WTC11 (cell line): ENCODE results near the gene FAU. TPM values are rescaled to one million over a fixed set of nuclear protein-coding genes. Genes with fewer than 3 reads are reported as not detected.

Experiments
- ATAC-seq: fragments of 200-7000 bp; cut with Tn5 transposase; 2 replicates; pipeline ENCODE4 v1.10.0; 2021; ENCODE audit warnings: mild to moderate bottlenecking, moderate library complexity
- CTCF ChIA-PET: fragments of 300-600 bp; sonication (Branson Sonifier 250); formaldehyde crosslinking; loops from one replicate; lab custom pipeline; 2021; ENCODE audit warnings: antibody characterized with exemption; lab: Charles Lee
- POLR2A ChIA-PET: fragments of 350-600 bp; sonication (Branson Sonifier 250); formaldehyde crosslinking; loops from one replicate; lab custom pipeline; 2021; ENCODE audit warnings: antibody characterized with exemption; lab: Charles Lee
- DNase-seq: peaks from one replicate; pipeline ENCODE4 v3.0.0; 2021; ENCODE audit warnings: low spot score
- H3K27ac Mint-ChIP-seq: 2 replicates; pipeline ENCODE4 v1.8.0; 2021; ENCODE audit warnings: mixed read lengths
- H3K27me3 Mint-ChIP-seq: 2 replicates; pipeline ENCODE4 v1.8.0; 2021; ENCODE audit warnings: low read depth, mild to moderate bottlenecking, moderate library complexity, mixed read lengths
- H3K36me3 Mint-ChIP-seq: 2 replicates; pipeline ENCODE4 v1.8.0; 2021; ENCODE audit warnings: mixed read lengths
- H3K4me1 Mint-ChIP-seq: 2 replicates; pipeline ENCODE4 v1.8.0; 2022; ENCODE audit warnings: mixed read lengths
- H3K4me3 Mint-ChIP-seq: 2 replicates; pipeline ENCODE4 v1.8.0; 2021; ENCODE audit warnings: mild to moderate bottlenecking, moderate library complexity, mixed read lengths
- H3K9me3 Mint-ChIP-seq: 2 replicates; pipeline ENCODE4 v1.8.0; 2021; ENCODE audit warnings: mixed read lengths
- CREM ChIP-seq: sonication (generic); formaldehyde crosslinking; IDR thresholded peaks from 2 replicates; pipeline ENCODE4 v1.8.1; 2022; ENCODE audit warnings: mild to moderate bottlenecking, missing genetic modification reagents, moderate library complexity
- JUN ChIP-seq: sonication (generic); formaldehyde crosslinking; IDR thresholded peaks from 2 replicates; pipeline ENCODE4 v1.8.0; 2023; ENCODE audit warnings: mild to moderate bottlenecking, missing genetic modification reagents
- KAT7 ChIP-seq: sonication (generic); formaldehyde crosslinking; IDR thresholded peaks from 2 replicates; pipeline ENCODE4 v1.8.1; 2023; ENCODE audit warnings: missing genetic modification reagents, mild to moderate bottlenecking, borderline replicate concordance
- NFE2L1 ChIP-seq: sonication (generic); formaldehyde crosslinking; IDR thresholded peaks from 2 replicates; pipeline ENCODE4 v1.8.1; 2023; ENCODE audit warnings: missing genetic modification reagents
- PRRX2 ChIP-seq: fragments of 250-450 bp; sonication (Bioruptor Pico); IDR thresholded peaks from 2 replicates; pipeline ENCODE4 v1.8.0; 2021; ENCODE audit warnings: mild to moderate bottlenecking
- RELA ChIP-seq: sonication (generic); formaldehyde crosslinking; IDR thresholded peaks from 2 replicates; pipeline ENCODE4 v1.8.1; 2022; ENCODE audit warnings: missing genetic modification reagents, mild to moderate bottlenecking, borderline replicate concordance
- RORB ChIP-seq: fragments of 250-450 bp; sonication (Bioruptor Pico); IDR thresholded peaks from 2 replicates; pipeline ENCODE4 v1.9.0; 2021; ENCODE audit warnings: mild to moderate bottlenecking
- SMAD4 ChIP-seq: sonication (generic); formaldehyde crosslinking; IDR thresholded peaks from 2 replicates; pipeline ENCODE4 v1.8.0; 2022; ENCODE audit warnings: mild to moderate bottlenecking, missing genetic modification reagents
- TCF7 ChIP-seq: sonication (generic); formaldehyde crosslinking; IDR thresholded peaks from 2 replicates; pipeline ENCODE4 v1.8.0; 2022; ENCODE audit warnings: mild to moderate bottlenecking, low read depth, missing genetic modification reagents, moderate library complexity
- TEAD4 ChIP-seq: sonication (generic); formaldehyde crosslinking; IDR thresholded peaks from 2 replicates; pipeline ENCODE4 v1.8.0; 2022; ENCODE audit warnings: mild to moderate bottlenecking, missing genetic modification reagents
- ZNF263 ChIP-seq: sonication (generic); formaldehyde crosslinking; IDR thresholded peaks from 2 replicates; pipeline ENCODE4 v1.8.1; 2022; ENCODE audit warnings: low read depth, mild to moderate bottlenecking, moderate library complexity, missing genetic modification reagents
- ZNF416 ChIP-seq: fragments of 250-450 bp; sonication (Bioruptor Pico); IDR thresholded peaks from 2 replicates; pipeline ENCODE4 v1.9.0; 2021; ENCODE audit warnings: mild to moderate bottlenecking, inconsistent platforms
- ZNF423 ChIP-seq: fragments of 250-450 bp; sonication (Bioruptor Pico); IDR thresholded peaks from 2 replicates; pipeline ENCODE4 v2.1.2; 2022; ENCODE audit warnings: mild to moderate bottlenecking, moderate library complexity
- ZNF671 ChIP-seq: fragments of 250-450 bp; sonication (Bioruptor Pico); IDR thresholded peaks from 2 replicates; pipeline ENCODE4 v1.8.0; 2021; ENCODE audit warnings: mild to moderate bottlenecking
- total RNA-seq: library from RNA; stranded (reverse); gene quantifications from 3 replicates; pipeline ENCODE4 v1.2.3, GENCODE V29; 2021
- TF ChIP-seq, protein P1 (sequence below): sonication (generic); formaldehyde crosslinking; IDR thresholded peaks from 2 replicates; pipeline ENCODE4 v1.8.1; 2023; ENCODE audit warnings: mild to moderate bottlenecking, missing genetic modification reagents
- TF ChIP-seq, protein P2 (sequence below): sonication (generic); formaldehyde crosslinking; IDR thresholded peaks from 2 replicates; pipeline ENCODE4 v1.8.0; 2022; ENCODE audit warnings: mild to moderate bottlenecking, missing genetic modification reagents
- TF ChIP-seq, protein P3 (sequence below): sonication (generic); formaldehyde crosslinking; IDR thresholded peaks from 2 replicates; pipeline ENCODE4 v1.8.1; 2022; ENCODE audit warnings: mild to moderate bottlenecking, moderate library complexity, missing genetic modification reagents
- TF ChIP-seq, protein P4 (sequence below): sonication (generic); formaldehyde crosslinking; IDR thresholded peaks from 2 replicates; pipeline ENCODE4 v1.8.0; 2022; ENCODE audit warnings: mild to moderate bottlenecking, missing genetic modification reagents

Gene FAU
- total RNA-seq, 1 experiment from 2014 or later: 991 TPM

DNA sequence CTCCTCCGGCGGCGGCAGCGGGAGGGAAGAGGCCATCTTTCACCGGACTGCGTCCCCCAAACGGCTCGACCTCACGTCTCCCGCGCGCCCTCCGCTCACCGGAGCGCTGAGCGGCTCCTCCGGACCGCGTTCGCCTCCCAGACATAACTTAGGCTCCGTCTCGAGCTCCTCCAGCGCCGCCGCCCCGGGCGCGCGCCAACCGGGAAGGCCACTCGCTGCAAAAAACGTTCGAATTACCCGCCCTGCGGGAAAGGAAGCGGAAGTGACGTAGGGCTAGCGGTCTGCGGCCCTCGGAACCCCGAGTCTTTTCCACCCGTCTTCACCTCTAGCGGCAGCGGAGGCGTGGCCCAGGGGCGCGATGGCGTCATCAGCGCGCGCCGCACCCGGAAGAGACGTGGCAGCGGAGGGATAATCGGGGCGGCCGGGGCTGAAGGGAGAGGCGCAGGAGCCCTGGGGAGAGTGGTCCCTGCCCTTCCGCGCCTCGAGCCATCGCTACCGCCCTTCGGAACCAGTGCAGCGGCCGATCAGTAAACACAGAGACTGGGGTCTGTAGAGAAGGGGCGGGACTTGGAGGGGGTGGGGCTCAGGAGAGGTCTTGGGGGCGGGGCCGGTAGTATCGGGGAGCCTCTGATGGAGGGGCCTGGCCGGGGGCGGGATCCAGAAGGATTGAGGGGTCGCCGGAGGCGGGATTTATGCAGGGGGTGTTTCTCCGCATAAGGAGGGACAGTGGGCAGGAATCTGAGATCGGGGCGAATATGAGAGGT is 37.9 kb downstream of the FAU start, which contains the start of the genes CDCA5 and ZFPL1 (continued):
- TF ChIP-seq, protein P1, sequence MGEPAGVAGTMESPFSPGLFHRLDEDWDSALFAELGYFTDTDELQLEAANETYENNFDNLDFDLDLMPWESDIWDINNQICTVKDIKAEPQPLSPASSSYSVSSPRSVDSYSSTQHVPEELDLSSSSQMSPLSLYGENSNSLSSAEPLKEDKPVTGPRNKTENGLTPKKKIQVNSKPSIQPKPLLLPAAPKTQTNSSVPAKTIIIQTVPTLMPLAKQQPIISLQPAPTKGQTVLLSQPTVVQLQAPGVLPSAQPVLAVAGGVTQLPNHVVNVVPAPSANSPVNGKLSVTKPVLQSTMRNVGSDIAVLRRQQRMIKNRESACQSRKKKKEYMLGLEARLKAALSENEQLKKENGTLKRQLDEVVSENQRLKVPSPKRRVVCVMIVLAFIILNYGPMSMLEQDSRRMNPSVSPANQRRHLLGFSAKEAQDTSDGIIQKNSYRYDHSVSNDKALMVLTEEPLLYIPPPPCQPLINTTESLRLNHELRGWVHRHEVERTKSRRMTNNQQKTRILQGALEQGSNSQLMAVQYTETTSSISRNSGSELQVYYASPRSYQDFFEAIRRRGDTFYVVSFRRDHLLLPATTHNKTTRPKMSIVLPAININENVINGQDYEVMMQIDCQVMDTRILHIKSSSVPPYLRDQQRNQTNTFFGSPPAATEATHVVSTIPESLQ (CRISPR knock-in tag): no peak
- TF ChIP-seq, protein P2, sequence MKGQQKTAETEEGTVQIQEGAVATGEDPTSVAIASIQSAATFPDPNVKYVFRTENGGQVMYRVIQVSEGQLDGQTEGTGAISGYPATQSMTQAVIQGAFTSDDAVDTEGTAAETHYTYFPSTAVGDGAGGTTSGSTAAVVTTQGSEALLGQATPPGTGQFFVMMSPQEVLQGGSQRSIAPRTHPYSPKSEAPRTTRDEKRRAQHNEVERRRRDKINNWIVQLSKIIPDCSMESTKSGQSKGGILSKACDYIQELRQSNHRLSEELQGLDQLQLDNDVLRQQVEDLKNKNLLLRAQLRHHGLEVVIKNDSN (CRISPR knock-in tag): peak; percentile 57
- TF ChIP-seq RORB (CRISPR knock-in tag) (no peak), TCF7 (CRISPR knock-in tag) (peak; percentile 68; the same call in 1 of the 2 replicates), TEAD4 (CRISPR knock-in tag) (peak; percentile 62; the same call in 1 of the 2 replicates), SMAD4 (CRISPR knock-in tag) (peak; percentile 69; the same call in 1 of the 2 replicates), CREM (CRISPR knock-in tag) (peak; percentile 99), ZNF423 (CRISPR knock-in tag) (no peak), RELA (CRISPR knock-in tag) (0 out of 2 replicates have a peak, but pooled peaks have one; percentile 5), PRRX2 (no peak), ZNF671 (no peak), NFE2L1 (CRISPR knock-in tag) (peak; percentile 89; the same call in 1 of the 2 replicates), JUN (CRISPR knock-in tag) (peak; percentile 77), ZNF263 (CRISPR knock-in tag) (no peak), ZNF416 (CRISPR knock-in tag) (no peak)
- TF ChIP-seq, protein P3, sequence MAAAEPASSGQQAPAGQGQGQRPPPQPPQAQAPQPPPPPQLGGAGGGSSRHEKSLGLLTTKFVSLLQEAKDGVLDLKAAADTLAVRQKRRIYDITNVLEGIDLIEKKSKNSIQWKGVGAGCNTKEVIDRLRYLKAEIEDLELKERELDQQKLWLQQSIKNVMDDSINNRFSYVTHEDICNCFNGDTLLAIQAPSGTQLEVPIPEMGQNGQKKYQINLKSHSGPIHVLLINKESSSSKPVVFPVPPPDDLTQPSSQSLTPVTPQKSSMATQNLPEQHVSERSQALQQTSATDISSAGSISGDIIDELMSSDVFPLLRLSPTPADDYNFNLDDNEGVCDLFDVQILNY: peak; percentile 92
- TF ChIP-seq, protein P4, sequence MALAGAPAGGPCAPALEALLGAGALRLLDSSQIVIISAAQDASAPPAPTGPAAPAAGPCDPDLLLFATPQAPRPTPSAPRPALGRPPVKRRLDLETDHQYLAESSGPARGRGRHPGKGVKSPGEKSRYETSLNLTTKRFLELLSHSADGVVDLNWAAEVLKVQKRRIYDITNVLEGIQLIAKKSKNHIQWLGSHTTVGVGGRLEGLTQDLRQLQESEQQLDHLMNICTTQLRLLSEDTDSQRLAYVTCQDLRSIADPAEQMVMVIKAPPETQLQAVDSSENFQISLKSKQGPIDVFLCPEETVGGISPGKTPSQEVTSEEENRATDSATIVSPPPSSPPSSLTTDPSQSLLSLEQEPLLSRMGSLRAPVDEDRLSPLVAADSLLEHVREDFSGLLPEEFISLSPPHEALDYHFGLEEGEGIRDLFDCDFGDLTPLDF: no peak

DNA sequence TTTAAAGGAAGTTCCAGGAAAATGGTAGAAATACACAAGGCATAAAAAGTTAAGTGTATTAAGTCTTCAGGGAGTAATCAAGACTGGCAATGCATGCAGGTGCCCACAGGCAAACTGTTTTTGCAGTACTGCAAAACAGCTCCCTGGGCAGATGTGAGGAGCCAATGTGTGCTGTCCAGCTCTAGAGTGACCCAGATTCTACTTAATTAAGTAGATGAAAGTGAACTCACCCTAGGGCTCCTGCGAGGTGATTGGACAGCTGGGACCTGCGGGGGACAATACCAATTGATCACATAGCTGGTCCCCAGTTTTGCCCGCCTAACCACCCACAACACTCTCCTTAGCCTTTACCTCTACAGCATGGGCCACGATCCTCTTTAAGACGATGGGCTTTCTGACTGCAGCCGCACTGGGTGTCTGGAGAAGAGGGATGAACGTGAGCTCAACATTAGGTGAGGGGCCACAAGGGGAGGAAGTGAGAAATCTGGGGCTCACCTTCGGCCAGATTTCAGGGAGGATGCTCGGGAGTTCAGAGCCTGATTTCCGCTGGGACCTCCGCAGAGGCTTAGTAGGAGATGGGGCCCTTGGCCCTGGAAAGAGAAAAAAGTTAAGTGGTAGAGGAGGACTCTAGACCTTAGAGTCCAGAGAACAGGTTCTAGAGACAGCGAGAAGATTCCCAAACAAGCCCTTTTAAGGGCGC is 38.6 kb downstream of the FAU start:
- Mint-ChIP-seq H3K27ac (peak overlapping the region; percentile 99), H3K4me1 (peaks cover 16% of the 10 kb centered on the region), H3K36me3 (peaks cover 39% of the 10 kb centered on the region), H3K9me3 (no peaks in the 10 kb centered on the region), H3K4me3 (peak overlapping the region; percentile 94), H3K27me3 (no peaks in the 10 kb centered on the region)
- POLR2A ChIA-PET: interaction anchor here (0.6 kb wide), 2 partner anchors 135 to 159 kb away, joined by 3 read pairs; no protein-coding TSS in a partner anchor
- CTCF ChIA-PET: interaction anchor here (1.1 to 1.4 kb wide), 4 partner anchors 27 to 98 kb away, joined by 3 to 6 read pairs (median 3); partner anchors contain the start of gene CAPN1
- no peak for DNase-seq
- no peak for ATAC-seq
- TF ChIP-seq KAT7 (CRISPR knock-in tag) (0 out of 2 replicates have a peak, but pooled peaks have one; percentile 3), RELA (CRISPR knock-in tag) (0 out of 2 replicates have a peak, but pooled peaks have one; percentile 9), TEAD4 (CRISPR knock-in tag) (no peak), NFE2L1 (CRISPR knock-in tag) (no peak)
